Stimulated activated CD8-positive, alpha-beta memory T cell treated with anti-CD3 and anti-CD28 coated beads, Interleukin-7, amount 100 ng/mL, for 1 hour (primary cell): ENCODE measurements around the gene ZNF284.
A peak's percentile ranks its signal among the peaks of the same experiment; 100 is the strongest.

Experiments
- DNase-seq, 2 donors: peaks; one replicate each; pipeline ENCODE4 v3.0.0-alpha.2; 2020; ENCODE audit warnings: low read depth in 2 of 2

The ZNF284 gene

GRCh38 chr19:44071824-44072542 is at the start of gene ZNF284:
ZNF284 (plus strand) TSS chr19:44072159; CDS start chr19:44076390, 4,231 bp downstream.
- DNase-seq, result peak; percentile 62 to 63

GRCh38 chr19:44024900-44025216 is 47.1 kb upstream of the ZNF284 start:
- DNase-seq, result no peak

DNA sequence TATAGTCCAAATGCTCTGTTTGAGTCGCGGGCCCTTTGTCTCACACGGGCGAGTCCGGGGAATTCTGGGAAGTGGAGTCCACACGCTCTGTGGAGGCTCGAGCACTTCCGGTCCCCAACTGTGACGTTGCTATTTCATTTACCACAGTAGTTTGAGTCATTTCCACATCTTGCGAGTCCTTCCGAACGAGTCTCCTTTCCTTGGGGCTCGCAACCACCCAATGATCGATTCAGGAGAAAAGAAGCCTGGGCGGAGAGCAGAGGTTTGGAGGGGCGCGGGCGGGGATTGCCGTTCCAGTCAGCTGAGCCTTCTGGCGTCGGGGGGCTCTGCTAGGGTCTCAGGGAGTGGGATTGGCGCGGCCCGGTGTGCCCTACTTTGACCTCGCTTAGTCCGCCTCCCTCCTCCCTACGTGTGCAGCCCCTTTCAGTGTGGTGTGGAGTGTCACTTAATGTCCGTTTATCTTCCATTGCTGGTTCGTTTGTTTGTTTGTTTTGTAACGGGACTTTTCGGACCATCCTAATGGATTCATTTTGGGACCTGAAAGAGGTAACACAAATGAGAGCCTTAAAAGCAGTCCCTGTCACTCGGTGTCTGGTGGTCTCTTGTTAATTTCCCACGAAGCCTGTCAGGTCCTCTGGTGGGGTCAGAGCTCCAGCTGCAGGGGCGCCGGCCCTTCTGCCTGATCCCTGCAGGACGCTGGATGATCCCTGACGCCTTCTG is 46.6 kb upstream of the ZNF284 start, which contains the start of gene ZNF222:
TSS of gene ZNF222 (plus strand) at position 163 of the 720 bp plus-strand sequence. CDS start at position 221, 58 bp downstream.
- DNase-seq, result peak; percentile 48 to 64

DNA sequence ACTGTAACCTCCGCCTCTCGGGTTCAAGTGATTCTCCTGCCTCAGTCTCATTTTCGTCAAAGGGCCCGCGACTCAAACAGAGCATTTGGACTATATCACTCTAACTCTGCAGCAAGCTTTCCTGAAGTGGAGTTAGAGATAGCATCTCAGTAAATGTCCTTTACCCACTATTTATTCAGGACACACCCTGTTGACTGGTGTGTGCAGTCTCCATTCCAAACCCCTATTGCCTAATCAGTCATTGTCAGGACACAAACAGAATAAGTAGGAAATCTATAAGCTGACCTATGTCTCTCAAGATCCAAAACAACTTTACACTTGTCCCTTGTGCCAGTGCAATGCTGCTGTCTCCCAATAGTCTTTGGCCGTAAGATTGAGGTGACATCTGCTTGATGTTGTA is 45.3 kb upstream of the ZNF284 start:
- no peak for DNase-seq

DNA sequence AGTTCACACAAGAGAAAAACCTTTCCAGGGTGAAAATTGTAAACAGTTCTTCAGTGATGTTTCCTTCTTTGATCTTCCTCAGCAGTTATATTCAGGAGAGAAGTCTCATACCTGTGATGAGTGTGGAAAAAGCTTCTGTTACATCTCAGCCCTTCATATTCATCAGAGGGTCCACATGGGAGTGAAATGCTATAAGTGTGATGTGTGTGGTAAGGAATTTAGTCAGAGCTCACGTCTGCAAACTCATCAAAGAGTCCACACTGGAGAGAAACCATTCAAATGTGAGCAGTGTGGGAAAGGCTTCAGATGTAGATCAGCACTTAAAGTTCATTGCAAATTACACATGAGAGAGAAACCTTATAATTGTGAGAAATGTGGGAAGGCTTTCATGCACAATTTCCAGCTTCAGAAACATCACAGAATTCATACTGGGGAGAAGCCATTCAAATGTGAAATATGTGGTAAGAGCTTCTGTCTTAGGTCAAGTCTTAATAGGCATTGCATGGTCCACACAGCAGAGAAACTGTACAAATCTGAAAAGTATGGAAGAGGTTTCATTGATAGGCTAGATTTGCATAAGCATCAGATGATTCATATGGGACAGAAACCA is 39.9 kb upstream of the ZNF284 start:
- DNase-seq, result no peak

DNA sequence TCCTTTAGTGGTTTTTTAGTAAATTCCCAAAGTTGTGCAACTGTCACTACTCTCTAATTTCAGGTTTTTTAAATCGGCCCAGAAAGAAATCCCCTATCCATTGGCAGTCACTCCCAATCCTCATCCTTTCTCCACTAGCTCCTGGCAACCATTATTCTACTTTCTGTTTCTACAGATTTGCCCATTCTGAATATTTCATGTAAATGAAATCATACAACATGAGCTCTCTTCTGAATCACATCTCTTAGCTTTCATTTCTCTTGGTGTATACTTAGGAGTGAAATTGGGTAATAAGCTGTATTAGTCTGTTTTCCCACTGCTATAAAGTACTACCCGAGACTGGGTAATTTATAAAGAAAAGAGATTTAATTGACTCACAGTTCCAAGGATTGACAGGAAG is 29.8 kb upstream of the ZNF284 start:
- no peak for DNase-seq

- DNase-seq, result no peak
Measured at GRCh38 chr19:44050740-44051649, 21.0 kb upstream of the ZNF284 start.

DNA sequence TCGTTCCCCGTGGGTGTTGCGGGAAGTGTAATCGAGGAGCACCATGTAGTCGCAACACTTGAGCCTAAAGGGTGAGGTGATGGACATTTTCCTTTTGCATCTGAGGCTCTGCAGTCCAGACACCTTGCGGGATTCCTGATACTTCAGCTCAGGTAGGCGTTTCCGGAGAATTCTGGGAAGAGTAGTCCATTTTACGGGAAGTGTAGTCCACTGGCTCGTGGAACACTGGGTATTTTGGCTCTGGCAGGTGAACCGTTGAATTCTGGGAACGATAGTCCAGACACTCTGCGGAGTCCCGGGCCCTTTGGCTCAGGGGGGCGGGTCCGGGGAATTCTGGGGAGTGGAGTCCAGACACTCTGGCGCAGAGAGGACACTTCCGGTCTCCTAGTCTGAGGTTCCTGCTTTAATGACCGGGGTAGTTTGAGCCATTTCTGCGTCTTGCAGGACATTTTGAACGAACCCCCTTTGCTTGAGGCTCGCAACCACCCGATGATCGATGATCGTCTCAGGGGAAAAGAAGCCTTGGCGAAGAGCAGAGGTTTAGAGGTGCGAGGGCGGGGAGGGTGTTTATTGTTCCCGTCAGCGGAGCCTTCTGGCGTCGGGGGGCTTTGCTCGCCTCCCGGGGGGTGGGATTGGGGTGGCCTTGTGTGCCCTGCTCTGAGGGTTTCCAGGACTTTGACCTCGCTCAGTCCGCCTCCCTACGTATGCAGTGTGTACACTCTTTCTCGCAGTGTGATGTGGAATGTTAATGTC is 20.1 kb upstream of the ZNF284 start, which contains the start of gene ZNF223:
TSS of gene ZNF223 (plus strand) at position 387 of the 753 bp plus-strand sequence. CDS start 3,141 bp downstream, outside the sequence.
- peak; percentile 23 to 34 for DNase-seq

- DNase-seq, result no peak
Measured at GRCh38 chr19:44055870-44056269, 16.1 kb upstream of the ZNF284 start.

DNA sequence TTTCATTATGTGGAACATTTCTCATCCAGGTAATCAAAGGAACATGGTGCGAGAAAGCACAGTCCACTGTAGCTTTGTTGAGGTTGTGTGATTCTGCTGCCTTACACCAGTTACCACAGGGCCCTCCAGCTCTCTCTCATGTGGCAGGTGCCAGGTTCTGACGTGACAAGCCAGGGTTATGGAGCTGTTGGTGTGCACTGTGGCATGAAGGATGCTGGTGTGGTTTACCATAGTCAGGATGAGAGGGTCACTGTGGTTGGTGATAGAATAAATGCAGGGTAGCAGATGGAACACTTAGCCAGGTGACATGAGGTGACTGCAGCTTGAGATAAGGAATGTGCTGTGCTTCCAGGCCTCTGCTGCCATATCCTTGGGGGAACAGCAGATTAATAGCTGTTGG is 12.7 kb upstream of the ZNF284 start:
- no peak for DNase-seq

DNA sequence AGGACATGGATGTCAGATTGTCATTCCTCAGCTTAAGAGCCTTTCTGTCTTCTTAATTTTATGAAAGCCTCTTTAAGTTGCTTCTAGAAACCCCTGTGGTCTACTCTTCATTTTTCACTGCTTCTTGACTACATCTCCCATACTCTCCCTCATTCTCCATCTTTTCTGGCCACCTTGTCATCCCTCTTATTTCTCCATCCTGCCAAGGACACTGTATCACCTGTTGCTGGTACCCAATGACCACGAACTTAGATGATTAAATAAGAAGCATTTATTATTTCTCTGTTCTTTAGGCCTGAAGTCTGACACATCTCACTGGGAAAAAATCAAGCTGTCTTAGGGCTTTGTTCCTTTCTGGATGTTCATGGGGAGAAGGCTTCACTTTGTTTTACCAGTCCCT is 10.9 kb upstream of the ZNF284 start:
- no peak for DNase-seq

- no peak for DNase-seq
Measured at GRCh38 chr19:44066305-44066704, 5.7 kb upstream of the ZNF284 start.

DNA sequence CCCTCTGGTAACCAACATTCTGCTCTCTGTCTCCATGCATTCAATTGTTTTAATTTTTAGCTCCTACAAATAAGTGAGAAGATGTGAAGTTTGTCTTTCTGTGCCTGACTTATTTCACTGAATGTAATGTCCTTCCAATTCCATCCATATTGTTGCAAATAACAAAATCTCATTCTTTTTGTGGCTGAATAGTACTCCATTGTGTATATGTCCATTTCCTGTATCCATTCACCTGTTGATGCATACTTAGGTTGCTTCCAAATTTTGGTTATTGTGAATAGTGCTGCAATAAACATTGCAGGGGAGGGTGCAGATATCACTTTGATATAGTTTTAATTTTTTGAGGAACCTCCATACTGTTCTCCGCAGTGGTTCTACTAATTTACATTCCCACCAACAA is 2.5 kb upstream of the ZNF284 start:
- DNase-seq, result no peak

DNA sequence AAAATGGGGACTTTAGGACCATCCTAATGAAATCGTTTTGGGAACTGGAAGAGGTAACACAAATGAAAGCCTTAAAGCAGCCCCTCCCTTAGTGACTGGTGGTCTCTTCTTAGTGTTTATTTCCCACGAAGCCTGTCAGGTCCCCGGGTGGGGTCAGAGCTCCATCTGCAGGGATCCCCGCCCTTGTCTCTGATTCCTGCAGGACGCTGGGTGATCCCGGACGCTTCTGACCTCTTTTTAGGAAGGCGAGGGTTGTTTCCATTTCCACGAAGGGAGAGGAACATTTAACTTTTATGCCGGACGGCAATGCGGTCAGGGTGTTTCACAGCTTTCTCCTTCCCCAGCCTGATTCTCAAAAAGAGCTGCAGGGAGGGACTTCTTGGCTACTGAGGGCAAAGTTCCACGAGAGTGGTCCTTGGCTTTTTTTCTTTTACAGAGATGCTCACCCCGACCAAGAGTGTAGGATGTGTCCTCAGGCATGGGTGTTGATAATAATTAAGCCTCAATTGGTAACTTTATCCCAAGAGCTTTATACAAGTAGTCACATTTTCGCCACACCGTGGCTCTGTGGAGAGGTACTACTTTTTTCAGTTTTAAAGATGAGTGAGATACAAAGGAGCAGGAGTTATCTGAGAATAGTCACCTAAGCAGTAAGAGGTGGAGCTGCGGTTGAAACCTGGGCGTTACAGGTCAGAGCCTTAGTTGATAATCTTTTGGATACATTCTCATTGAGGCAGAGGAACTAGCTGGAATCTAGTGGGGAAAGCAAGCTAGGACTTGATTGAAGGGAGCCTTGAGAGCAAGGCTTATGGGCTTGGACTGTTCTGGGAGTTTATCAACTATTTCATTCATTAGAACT is 813 bp downstream of the ZNF284 start:
- DNase-seq, result no peak

DNA sequence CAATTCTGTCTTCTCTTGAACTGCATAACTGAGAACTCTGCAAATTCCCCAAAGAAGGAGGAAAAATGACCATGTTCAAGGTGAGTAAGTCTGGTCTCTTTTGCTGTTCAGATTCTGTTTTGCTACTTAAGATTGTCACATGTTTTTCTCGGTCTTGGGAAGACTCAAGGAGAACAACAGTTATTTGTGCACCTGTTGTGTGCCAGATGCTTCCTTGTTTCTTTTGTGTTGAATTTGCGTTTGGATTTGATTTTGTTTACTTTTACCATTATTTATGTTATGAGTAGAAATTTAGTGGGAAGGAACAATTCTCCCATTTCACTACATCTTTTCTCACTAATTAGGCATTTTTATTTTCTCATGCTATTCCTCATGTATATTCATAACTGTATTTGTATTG is 4.4 kb downstream of the ZNF284 start:
- DNase-seq, result no peak

DNA sequence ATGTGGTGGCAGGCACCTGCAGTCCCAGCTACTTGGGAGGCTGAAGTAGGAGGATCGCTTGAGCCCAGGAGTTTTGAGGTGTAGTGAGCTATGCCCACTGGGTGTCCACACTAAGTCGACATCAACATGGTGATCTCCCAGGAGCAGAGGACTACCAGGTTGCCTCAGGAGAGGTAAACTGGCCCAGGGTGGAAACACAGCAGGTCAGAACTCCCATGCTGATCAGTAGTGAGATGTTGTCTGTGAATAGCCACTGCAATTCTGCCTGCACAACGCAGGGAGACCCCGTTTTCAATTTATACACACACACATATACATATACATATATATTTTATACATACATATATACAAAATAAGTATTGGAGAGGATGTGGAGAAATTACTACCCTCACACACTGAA is 20.1 kb downstream of the ZNF284 start:
- no peak for DNase-seq

GRCh38 chr19:44093931-44094765 is 22.2 kb downstream of the ZNF284 start, which contains the start of gene ZNF224:
ZNF224 (plus strand) TSS chr19:44094361; CDS start chr19:44097874, 3,513 bp downstream.
- peak; percentile 58 to 65 for DNase-seq

GRCh38 chr19:44107751-44108150 is 35.8 kb downstream of the ZNF284 start:
- no peak for DNase-seq

- no peak for DNase-seq
Measured at GRCh38 chr19:44109458-44109857, 37.5 kb downstream of the ZNF284 start.
